Uterus (tissue), 2 donors: ENCODE measurements around the gene GFRA4.

Source experiments
- POLR2A ChIP-seq, 2 donors: fragments of 450-650 bp; IDR thresholded peaks; one replicate each; pipeline ENCODE4 v1.6.1; 2016; ENCODE audit warnings: antibody characterized with exemption in 2 of 2, mild to moderate bottlenecking in 1 of 2, moderate library complexity in 1 of 2
- TF ChIP-seq, protein P1 (sequence below), 4 experiments: fragments of 200-600 bp in 2 of 4; fragments of 450-650 bp in 2 of 4; sonication (generic) in 2 of 4; IDR thresholded peaks; one replicate each; pipeline ENCODE4 v1.5.1; 2016 to 2019; ENCODE audit warnings: antibody characterized with exemption in 4 of 4, mild to moderate bottlenecking in 2 of 4, moderate library complexity in 1 of 4

DNA sequence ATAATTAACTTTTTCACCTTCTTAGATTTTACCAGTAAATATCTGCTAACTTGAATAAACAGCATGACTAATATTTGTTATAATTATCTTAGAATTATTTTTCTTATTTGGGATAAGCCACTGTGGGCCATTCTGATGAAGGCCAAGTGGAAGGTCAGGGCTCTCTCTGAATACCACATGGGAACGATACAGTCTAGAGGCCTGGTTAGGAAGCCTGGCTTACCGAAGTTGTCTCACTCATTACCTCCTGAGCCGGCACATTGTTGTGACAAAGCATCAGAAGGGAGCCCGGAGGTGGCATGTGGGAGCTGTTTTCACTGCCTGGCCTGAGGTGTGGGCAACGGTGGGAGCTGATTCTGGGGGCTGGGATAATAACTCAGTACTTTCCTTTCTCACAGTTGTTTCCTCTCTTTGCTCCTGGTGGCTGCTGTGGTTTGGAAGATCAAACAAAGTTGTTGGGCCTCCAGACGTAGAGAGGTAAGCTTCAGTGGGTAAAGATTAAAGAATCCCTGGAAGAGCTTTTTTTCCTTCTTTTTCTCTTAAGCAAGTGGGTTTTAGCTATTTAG, 29.2 kb downstream of the GFRA4 start:
- TF ChIP-seq, protein P1, sequence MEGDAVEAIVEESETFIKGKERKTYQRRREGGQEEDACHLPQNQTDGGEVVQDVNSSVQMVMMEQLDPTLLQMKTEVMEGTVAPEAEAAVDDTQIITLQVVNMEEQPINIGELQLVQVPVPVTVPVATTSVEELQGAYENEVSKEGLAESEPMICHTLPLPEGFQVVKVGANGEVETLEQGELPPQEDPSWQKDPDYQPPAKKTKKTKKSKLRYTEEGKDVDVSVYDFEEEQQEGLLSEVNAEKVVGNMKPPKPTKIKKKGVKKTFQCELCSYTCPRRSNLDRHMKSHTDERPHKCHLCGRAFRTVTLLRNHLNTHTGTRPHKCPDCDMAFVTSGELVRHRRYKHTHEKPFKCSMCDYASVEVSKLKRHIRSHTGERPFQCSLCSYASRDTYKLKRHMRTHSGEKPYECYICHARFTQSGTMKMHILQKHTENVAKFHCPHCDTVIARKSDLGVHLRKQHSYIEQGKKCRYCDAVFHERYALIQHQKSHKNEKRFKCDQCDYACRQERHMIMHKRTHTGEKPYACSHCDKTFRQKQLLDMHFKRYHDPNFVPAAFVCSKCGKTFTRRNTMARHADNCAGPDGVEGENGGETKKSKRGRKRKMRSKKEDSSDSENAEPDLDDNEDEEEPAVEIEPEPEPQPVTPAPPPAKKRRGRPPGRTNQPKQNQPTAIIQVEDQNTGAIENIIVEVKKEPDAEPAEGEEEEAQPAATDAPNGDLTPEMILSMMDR (IDR thresholded peaks at IDR 0.05), result no peak
- TF ChIP-seq POLR2A (IDR thresholded peaks at IDR 0.05), result no peak
